HCT116 (cell line): Measurements from ENCODE around the gene BTF3L4. TPM values are rescaled to one million over a fixed set of nuclear protein-coding genes. Genes with fewer than 3 reads are reported as not detected.
A peak's percentile ranks its signal among the peaks of the same experiment; 100 is the strongest.

Experiments used
- ATAC-seq: fragments of 200-7000 bp; cut with Tn5 transposase; 2 replicates; pipeline ENCODE4 v1.9.1; 2020; ENCODE audit warnings: mild to moderate bottlenecking, moderate library complexity
- Bru-seq: library from RNA; stranded (reverse); fragments of 400-500 nt; gene quantifications from one replicate; lab custom pipeline; 2021; lab: Mats Ljungman, UMichigan
- BruChase-seq, 2 experiments: library from RNA; stranded (reverse); fragments of 400-500 nt; gene quantifications; one replicate each; lab custom pipeline; 2021; lab: Mats Ljungman, UMichigan
- BruUV-seq: library from RNA; stranded (reverse); fragments of 400-500 nt; replicated peaks from 2 replicates; lab custom pipeline; 2021; lab: Mats Ljungman, UMichigan
- CTCF ChIA-PET: fragments of 300-600 bp; sonication (Branson Sonifier 250); formaldehyde crosslinking; loops from one replicate; lab custom pipeline; 2021; ENCODE audit warnings: antibody characterized with exemption; lab: Charles Lee
- POLR2A ChIA-PET: fragments of 300-600, 350-600 bp; sonication (Branson Sonifier 250); formaldehyde crosslinking; loops from one replicate; lab custom pipeline; 2021; ENCODE audit warnings: antibody characterized with exemption; lab: Charles Lee
- RAD21 ChIA-PET, 2 experiments: fragments of 300-600 bp; sonication (Branson Sonifier 250); formaldehyde crosslinking; loops; one replicate each; lab custom pipeline; 2023; ENCODE audit warnings: low total read pairs in 2 of 2; ENCODE audit not compliant: uncharacterized antibody in 2 of 2, unreplicated experiment in 2 of 2, low non-redundant PET in 1 of 2; lab: Charles Lee
- DNase-seq: peaks from one replicate; pipeline ENCODE4 v3.0.0-alpha.2; 2010; ENCODE audit warnings: low read depth, low spot score
- H2AFZ ChIP-seq: fragments of 200-600 bp; shearing (Covaris generic), sonication (generic); 2 replicates; pipeline ENCODE4 v1.6.1; 2017; ENCODE audit warnings: low read depth, mixed run types, mixed read lengths, antibody characterized with exemption, low read length; ENCODE audit not compliant: poor library complexity, severe bottlenecking
- H3K27ac ChIP-seq: 2 replicates; pipeline ENCODE4 v1.5.1; 2012; ENCODE audit warnings: low read depth, low read length
- H3K27me3 ChIP-seq: fragments of 200-600 bp; sonication (generic); 2 replicates; pipeline ENCODE4 v1.6.1; 2016; ENCODE audit warnings: mixed run types, low read length, mixed read lengths; ENCODE audit not compliant: insufficient read depth
- H3K36me3 ChIP-seq, 2 experiments: fragments of 200-500 bp in 1 of 2; fragments of 200-600 bp in 1 of 2; sonication (Bioruptor generic) in 1 of 2; sonication (generic) in 1 of 2; 2 replicates each; pipeline versions ENCODE4 v1.5.1 to v1.6.1; 2014 to 2016; ENCODE audit warnings: low read length in 2 of 2, inconsistent platforms in 1 of 2, mixed read lengths in 1 of 2, mixed run types in 1 of 2; ENCODE audit not compliant: insufficient read depth in 2 of 2, control insufficient read depth in 1 of 2
- H3K4me1 ChIP-seq, 2 experiments: fragments of 200-600 bp in 1 of 2; sonication (generic) in 1 of 2; 2 replicates each; pipeline versions ENCODE4 v1.5.1 to v1.6.1; 2012 to 2017; ENCODE audit warnings: low read length in 2 of 2, inconsistent platforms in 1 of 2, mild to moderate bottlenecking in 1 of 2, mixed read lengths in 1 of 2, mixed run types in 1 of 2, moderate library complexity in 1 of 2; ENCODE audit not compliant: insufficient read depth in 2 of 2, control insufficient read depth in 1 of 2
- H3K4me2 ChIP-seq: fragments of 200-600 bp; sonication (generic); 2 replicates; pipeline ENCODE4 v1.6.1; 2017; ENCODE audit warnings: mixed run types, low read length, mixed read lengths
- H3K4me3 ChIP-seq, 2 experiments: fragments of 200-600 bp in 1 of 2; sonication (generic) in 1 of 2; replicated peaks in 1 of 2; 2 replicates each; pipeline ENCODE4 v1.5.1; 2011 to 2016; ENCODE audit warnings: low read length in 2 of 2, control low read depth in 1 of 2, low read depth in 1 of 2, mild to moderate bottlenecking in 1 of 2, mixed read lengths in 1 of 2, mixed run types in 1 of 2
- H3K79me2 ChIP-seq: fragments of 200-600 bp; sonication (generic); 2 replicates; pipeline ENCODE4 v1.6.1; 2017; ENCODE audit warnings: mild to moderate bottlenecking, mixed run types, low read length, moderate library complexity, mixed read lengths; ENCODE audit not compliant: insufficient read depth
- H3K9ac ChIP-seq: fragments of 200-600 bp; sonication (generic); 2 replicates; pipeline ENCODE4 v1.6.1; 2016; ENCODE audit warnings: low read length, mixed read lengths
- H3K9me2 ChIP-seq: fragments of 200-600 bp; sonication (generic), shearing (Covaris generic); 2 replicates; pipeline ENCODE4 v1.6.1; 2017; ENCODE audit warnings: mixed run types, mild to moderate bottlenecking, moderate library complexity; ENCODE audit not compliant: insufficient read depth
- H3K9me3 ChIP-seq, 2 experiments: fragments of 200-500 bp in 1 of 2; fragments of 200-600 bp in 1 of 2; sonication (Bioruptor generic) in 1 of 2; sonication (generic) in 1 of 2; 2 replicates each; pipeline ENCODE4 v1.6.1; 2014 to 2017; ENCODE audit warnings: low read length in 2 of 2, mixed read lengths in 2 of 2, inconsistent platforms in 1 of 2, low read depth in 1 of 2, mild to moderate bottlenecking in 1 of 2, mixed run types in 1 of 2, moderate library complexity in 1 of 2; ENCODE audit not compliant: control insufficient read depth in 1 of 2, insufficient read depth in 1 of 2
- H4K20me1 ChIP-seq: fragments of 200-600 bp; sonication (generic), shearing (Covaris generic); 2 replicates; pipeline ENCODE4 v1.6.1; 2017; ENCODE audit warnings: mixed run types, mild to moderate bottlenecking, moderate library complexity; ENCODE audit not compliant: insufficient read depth
- ATF3 ChIP-seq: IDR thresholded peaks from 2 replicates; pipeline ENCODE4 v1.6.1; 2012
- CBX3 ChIP-seq: IDR thresholded peaks from 2 replicates; pipeline ENCODE4 v1.6.1; 2012; ENCODE audit warnings: low read depth
- EGR1 ChIP-seq: IDR thresholded peaks from 2 replicates; pipeline ENCODE4 v1.6.1; 2012; ENCODE audit warnings: low read depth
- JUND ChIP-seq: IDR thresholded peaks from 2 replicates; pipeline ENCODE4 v1.6.1; 2012
- POLR2A ChIP-seq: IDR thresholded peaks from 2 replicates; pipeline ENCODE4 v1.7.0; 2011; ENCODE audit warnings: borderline replicate concordance; ENCODE audit not compliant: insufficient read depth, insufficient read length; ENCODE audit errors: extremely low read depth
- POLR2AphosphoS5 ChIP-seq: IDR thresholded peaks from 2 replicates; pipeline ENCODE4 v1.6.1; 2011; ENCODE audit warnings: mild to moderate bottlenecking, low read depth, low read length, moderate library complexity
- RAD21 ChIP-seq: IDR thresholded peaks from 2 replicates; pipeline ENCODE4 v1.6.1; 2012; ENCODE audit warnings: low read depth, mild to moderate bottlenecking
- SIN3A ChIP-seq: IDR thresholded peaks from 2 replicates; pipeline ENCODE4 v1.6.1; 2012; ENCODE audit warnings: low read depth
- SP1 ChIP-seq: IDR thresholded peaks from 2 replicates; pipeline ENCODE4 v1.6.1; 2012; ENCODE audit warnings: low read depth
- YY1 ChIP-seq: IDR thresholded peaks from 2 replicates; pipeline ENCODE4 v1.6.1; 2011; ENCODE audit warnings: low read length, low read depth, moderate library complexity, mild to moderate bottlenecking; ENCODE audit not compliant: insufficient replicate concordance; ENCODE audit errors: extremely low read depth
- ZFX ChIP-seq: fragments of 450-650 bp; IDR thresholded peaks from 2 replicates; pipeline ENCODE4 v1.6.1; 2017
- intact Hi-C: fragments of 100-400 bp; cut with micrococcal nuclease; formaldehyde crosslinking; loops from 2 replicates; pipeline ENCODE4 v1.10.0; 2022
- long read RNA-seq: library from polyadenylated mRNA; unstranded; transcript quantifications from one replicate; pipeline ENCODE4 v2.0.0, GENCODE V29; 2021; ENCODE audit not compliant: unreplicated experiment
- polyA plus RNA-seq: library from polyadenylated mRNA; unstranded; fragments of >200 nt; gene quantifications from 2 replicates; pipeline ENCODE4 v1.2.1, GENCODE V29; 2012; ENCODE audit warnings: missing spikeins
- total RNA-seq: library from RNA; stranded (reverse); gene quantifications from one replicate; pipeline ENCODE4 v1.2.1, GENCODE V29; 2021; ENCODE audit not compliant: unreplicated experiment
- TF ChIP-seq, protein P1 (sequence below): IDR thresholded peaks from 2 replicates; pipeline ENCODE4 v1.6.1; 2012

The BTF3L4 gene
- 56.6 TPM for total RNA-seq
- polyA plus RNA-seq: 21.0 and 25.7 TPM in 2 replicates
- Bru-seq, nascent RNA: percentile 95 among the genes with signal in this experiment
- percentile 95 among the genes with signal in this experiment for BruChase-seq, experiment 1, labeled RNA remaining after a 6-hour chase
- percentile 94 among the genes with signal in this experiment for BruChase-seq, experiment 2, labeled RNA remaining after a 2-hour chase
- long read RNA-seq, full-length matches to known transcripts: 82 of 92 reads
- long read RNA-seq, partial matches to known transcripts: 1 of 92 reads
- long read RNA-seq, other reads (novel, unspliced or antisense): 9 of 92 reads

- peak within 1 kb of the TSS; percentile 87 for H3K4me2 ChIP-seq
- H3K4me1 ChIP-seq: peaks cover 10 to 31% of the 10 kb centered on the region in 2 experiments
- no TSS peak for BruUV-seq
- no peaks in the 10 kb centered on the region for H3K27me3 ChIP-seq
- peak; percentile 92 for ATAC-seq
- H3K9me3 ChIP-seq: no peaks in the 10 kb centered on the region
- peaks cover 11 to 24% of the 10 kb centered on the region in 2 experiments; a peak in 3 of 4 replicates for H3K36me3 ChIP-seq
- ChIA-PET CTCF (no interaction called here), POLR2A (interaction anchor here (1.5 kb wide), 1 partner anchor 21 kb away, joined by 9 read pairs; no protein-coding TSS in a partner anchor), RAD21 (interaction anchor here in 1 of 2 experiments (0.7 kb wide), 1 partner anchor 293 kb away, joined by 3 read pairs; no protein-coding TSS in a partner anchor)
- intact Hi-C loops: no loop called here
- H3K4me3 ChIP-seq: peak within 1 kb of the TSS; percentile 69 to 96
- peak within 1 kb of the TSS; percentile 55 for H2AFZ ChIP-seq
- H3K9ac ChIP-seq: peak within 1 kb of the TSS; percentile 92
- H3K9me2 ChIP-seq: no peaks in the 10 kb centered on the region
- H3K79me2 ChIP-seq: peaks cover 85% of the 10 kb centered on the region
- peak; percentile 83 for DNase-seq
- TF ChIP-seq RAD21: no peak
- peak; percentile 89 for TF ChIP-seq POLR2AphosphoS5
- TF ChIP-seq POLR2A: peak; percentile 63
- peak; percentile 70 for TF ChIP-seq SP1
- 0 out of 2 replicates have a peak, but pooled peaks have one; percentile 39 for TF ChIP-seq CBX3
- TF ChIP-seq JUND: no peak
- TF ChIP-seq, protein P1, sequence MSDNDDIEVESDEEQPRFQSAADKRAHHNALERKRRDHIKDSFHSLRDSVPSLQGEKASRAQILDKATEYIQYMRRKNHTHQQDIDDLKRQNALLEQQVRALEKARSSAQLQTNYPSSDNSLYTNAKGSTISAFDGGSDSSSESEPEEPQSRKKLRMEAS: peak; percentile 94
- peak; percentile 85 for TF ChIP-seq SIN3A
- peak; percentile 76 for TF ChIP-seq ZFX
- no peak for TF ChIP-seq ATF3
- peak; percentile 99 for TF ChIP-seq EGR1
- TF ChIP-seq YY1: peak; percentile 88
- TF ChIP-seq, all 23 proteins: peak for 9
- peak within 1 kb of the TSS; percentile 80 for H3K27ac ChIP-seq
- no peaks in the 10 kb centered on the region for H4K20me1 ChIP-seq
Observed at GRCh38 chr1:52056163-52056936, at the start of gene BTF3L4. Gene BTF3L4, plus strand, starts transcription at chr1:52056295. Its CDS starts 3,553 bp downstream, at chr1:52059848.
